SIG-M5 treated with dmso at 0.1 percent for 504 hours (cell line): Measurements from ENCODE around the gene GOLGA8N.
A peak's percentile ranks its signal among the peaks of the same experiment; 100 is the strongest.

Source experiments
- DNase-seq: peaks from one replicate; lab custom pipeline; 2025; ENCODE audit not compliant: unreplicated experiment; lab: John Stamatoyannopoulos, UW

GOLGA8N gene

DNA sequence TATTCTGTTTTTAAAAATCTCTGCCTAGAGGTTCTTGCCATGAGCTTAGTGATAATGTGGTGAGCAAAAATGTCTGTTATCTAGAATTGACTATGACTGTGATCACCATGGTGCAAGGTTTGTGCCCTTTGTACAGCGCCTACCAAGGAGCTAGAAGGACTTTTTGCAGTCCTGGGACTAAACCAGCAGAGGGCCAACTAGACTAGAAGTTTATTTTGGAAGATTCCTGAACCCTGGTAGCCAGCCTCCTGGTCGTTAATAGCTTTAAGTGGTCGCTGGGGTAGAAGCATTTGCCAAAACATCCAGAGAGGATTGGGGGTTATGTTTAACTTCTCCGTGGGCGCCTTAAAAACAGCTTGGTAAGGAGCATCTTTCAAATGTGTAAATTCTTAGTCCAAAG lies 56.1 kb downstream of the GOLGA8N start:
- DNase-seq: peak; percentile 34

DNA sequence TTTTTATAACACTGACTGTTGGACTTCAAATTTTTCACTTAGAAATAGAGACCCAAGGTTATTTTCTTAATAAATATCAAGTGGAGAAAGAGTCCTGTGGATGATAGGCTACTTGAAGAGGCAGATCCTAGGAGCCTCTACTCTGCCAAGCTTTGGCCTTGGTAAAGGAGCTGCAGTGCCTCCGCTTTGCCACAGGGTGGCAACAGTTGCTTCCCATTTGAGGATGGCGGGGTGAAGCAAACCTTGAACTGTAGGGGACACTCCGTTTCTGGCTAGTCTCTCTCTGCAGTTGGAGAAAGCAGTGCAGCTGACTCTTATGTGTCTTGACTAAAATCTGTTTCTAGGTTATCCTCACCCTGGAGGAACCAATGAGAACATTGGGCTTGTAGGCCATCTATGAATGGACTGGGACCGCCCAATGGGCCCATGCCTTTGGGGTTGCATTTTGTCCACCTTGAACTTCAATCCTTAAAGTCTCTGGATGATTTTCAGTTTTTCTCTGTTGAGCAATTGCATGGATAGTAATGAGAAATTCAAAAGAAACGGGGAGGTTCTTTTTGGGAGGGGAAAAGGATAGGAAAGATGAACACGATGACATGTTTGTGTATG lies 58.1 kb downstream of the GOLGA8N start:
- DNase-seq: peak; percentile 56

DNA sequence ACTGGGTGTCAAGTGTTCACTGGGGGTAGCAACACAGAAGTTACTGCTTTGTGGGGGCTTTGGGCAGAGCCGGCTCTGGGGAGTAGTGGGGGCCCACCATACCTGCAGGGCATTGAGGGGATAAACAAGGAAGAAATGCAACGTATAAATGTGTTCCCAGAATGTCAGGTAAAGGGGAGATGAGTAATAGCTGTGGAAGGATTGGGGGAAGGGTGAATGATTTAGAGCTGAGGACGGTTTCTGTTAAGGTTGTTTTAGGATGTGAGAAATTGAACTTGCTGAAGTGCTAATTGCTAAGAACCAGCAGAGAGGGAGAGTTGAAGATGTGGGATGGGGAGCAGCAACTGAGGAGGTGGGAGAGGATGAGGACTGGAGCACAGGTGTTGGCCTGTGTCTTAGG lies 58.9 kb downstream of the GOLGA8N start:
- DNase-seq: no peak

DNA sequence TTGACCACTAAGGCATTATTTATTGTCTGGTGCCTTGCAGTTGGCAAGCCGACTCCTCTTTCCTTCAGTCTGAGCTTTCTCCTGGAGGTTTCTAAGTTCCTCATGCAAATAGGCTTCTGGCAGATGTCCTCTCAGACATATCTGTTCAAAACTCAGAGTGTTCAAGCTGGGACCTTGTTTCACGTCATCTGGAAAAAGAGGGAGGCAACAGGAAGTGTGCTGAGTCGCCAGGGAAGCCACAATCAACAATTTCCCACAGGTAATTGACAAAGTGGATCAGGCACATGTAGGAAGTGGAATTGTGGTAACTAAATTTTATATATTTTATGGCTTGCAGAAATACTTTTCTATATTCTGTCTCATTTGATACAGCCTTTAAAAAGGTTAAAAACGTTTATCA lies 62.8 kb downstream of the GOLGA8N start:
- no peak for DNase-seq

DNA sequence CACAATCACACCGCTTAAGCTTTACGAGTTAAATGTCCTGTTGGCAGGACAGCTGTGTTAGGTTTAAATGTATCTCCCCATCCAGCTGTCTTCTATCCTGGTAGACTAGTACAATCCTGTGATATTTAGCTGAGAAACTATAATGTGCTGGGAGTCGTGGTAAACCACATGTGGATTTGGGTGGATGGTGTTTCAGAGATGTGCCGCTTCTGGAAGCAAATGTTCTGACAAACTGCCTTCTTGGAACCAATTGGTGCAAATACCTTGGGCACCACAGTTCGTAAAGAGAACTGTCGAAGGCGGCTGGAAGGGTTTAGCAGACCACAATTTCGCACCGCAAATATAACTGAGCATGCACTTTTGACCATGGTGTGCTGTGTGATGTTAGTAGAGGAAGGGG lies 63.2 kb downstream of the GOLGA8N start:
- DNase-seq: no peak
